HEK293 (cell line): ENCODE data around the gene THSD4.
"Not testable (repeated sequence)": the region's sequence is repeated elsewhere in the genome, so short reads cannot be mapped to it uniquely, and the experiment has no call there.

Experiments used
- BCL11A ChIP-seq: fragments of 450-650 bp; formaldehyde crosslinking; IDR thresholded peaks from 2 replicates; pipeline ENCODE4 v1.5.1; 2016; ENCODE audit warnings: low read depth, missing biosample characterization, missing genetic modification characterization
- CTCF ChIP-seq: fragments of 450-650 bp; formaldehyde crosslinking; IDR thresholded peaks from 2 replicates; pipeline ENCODE4 v1.5.1; 2016; ENCODE audit warnings: missing biosample characterization, missing genetic modification characterization
- MZF1 ChIP-seq: fragments of 450-650 bp; formaldehyde crosslinking; IDR thresholded peaks from 2 replicates; pipeline ENCODE4 v1.5.1; 2017; ENCODE audit warnings: missing biosample characterization, missing genetic modification characterization, borderline replicate concordance
- ZBTB17 ChIP-seq: fragments of 450-650 bp; formaldehyde crosslinking; IDR thresholded peaks from 2 replicates; pipeline ENCODE4 v1.5.1; 2016; ENCODE audit warnings: missing biosample characterization, missing genetic modification characterization
- ZNF132 ChIP-seq: fragments of 450-650 bp; formaldehyde crosslinking; IDR thresholded peaks from 2 replicates; pipeline ENCODE4 v1.5.1; 2017; ENCODE audit warnings: missing biosample characterization, missing genetic modification characterization, borderline replicate concordance
- ZNF157 ChIP-seq: fragments of 450-650 bp; formaldehyde crosslinking; IDR thresholded peaks from 2 replicates; pipeline ENCODE4 v1.5.1; 2016; ENCODE audit warnings: missing biosample characterization, missing genetic modification characterization
- ZNF514 ChIP-seq: fragments of 450-650 bp; formaldehyde crosslinking; IDR thresholded peaks from 2 replicates; pipeline ENCODE4 v1.5.1; 2016; ENCODE audit warnings: missing biosample characterization, missing genetic modification characterization
- ZNF670 ChIP-seq: fragments of 450-650 bp; formaldehyde crosslinking; IDR thresholded peaks from 2 replicates; pipeline ENCODE4 v1.5.1; 2016; ENCODE audit warnings: missing biosample characterization, missing genetic modification characterization, low read depth
- TF ChIP-seq, protein P1 (sequence below): fragments of 450-650 bp; formaldehyde crosslinking; IDR thresholded peaks from 2 replicates; pipeline ENCODE4 v1.5.1; 2016; ENCODE audit warnings: missing biosample characterization, missing genetic modification characterization

DNA sequence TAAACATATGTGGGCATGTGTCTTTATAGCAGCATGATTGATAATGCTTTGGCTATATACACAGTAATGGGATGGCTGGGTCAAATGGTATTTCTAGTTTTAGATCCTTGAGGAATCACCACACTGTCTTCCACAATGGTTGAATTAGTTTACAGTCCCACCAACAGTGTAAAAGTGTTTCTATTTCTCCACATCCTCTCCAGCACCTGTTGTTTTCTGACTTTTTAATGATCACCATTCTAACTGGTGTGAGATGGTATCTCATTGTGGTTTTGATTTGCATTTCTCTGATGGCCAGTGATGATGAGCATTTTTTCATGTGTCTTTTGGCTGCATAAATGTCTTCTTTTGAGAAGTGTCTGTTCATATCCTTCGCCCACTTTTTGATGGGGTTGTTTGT, 252.5 kb downstream of the THSD4 start:
- not testable (repeated sequence) for TF ChIP-seq ZNF670 (tag by site-specific recombination); ZNF132; MZF1 (tag by site-specific recombination); ZNF514 (tag by site-specific recombination); ZNF157 (tag by site-specific recombination); CTCF; BCL11A (tag by site-specific recombination); ZBTB17 (tag by site-specific recombination)
- TF ChIP-seq, protein P1, sequence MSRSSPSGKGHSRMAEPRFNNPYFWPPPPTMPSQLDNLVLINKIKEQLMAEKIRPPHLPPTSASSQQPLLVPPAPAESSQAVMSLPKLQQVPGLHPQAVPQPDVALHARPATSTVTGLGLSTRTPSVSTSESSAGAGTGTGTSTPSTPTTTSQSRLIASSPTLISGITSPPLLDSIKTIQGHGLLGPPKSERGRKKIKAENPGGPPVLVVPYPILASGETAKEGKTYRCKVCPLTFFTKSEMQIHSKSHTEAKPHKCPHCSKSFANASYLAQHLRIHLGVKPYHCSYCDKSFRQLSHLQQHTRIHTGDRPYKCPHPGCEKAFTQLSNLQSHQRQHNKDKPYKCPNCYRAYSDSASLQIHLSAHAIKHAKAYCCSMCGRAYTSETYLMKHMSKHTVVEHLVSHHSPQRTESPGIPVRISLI = not testable (repeated sequence)
